Transverse colon (tissue), 4 donors: ENCODE data around the gene WDR86. TPM values are rescaled to one million over a fixed set of nuclear protein-coding genes. Genes with fewer than 3 reads are reported as not detected.

Experiments used
- DNase-seq: peaks from one replicate; pipeline ENCODE4 v3.0.0-alpha.2; 2019
- H3K27ac ChIP-seq, 4 donors: fragments of 200-600 bp; sonication (generic); 2 replicates each; pipeline ENCODE4 v1.5.1; 2016 to 2018; ENCODE audit warnings: inconsistent platforms in 4 of 4
- H3K27me3 ChIP-seq: fragments of 200-600 bp; sonication (generic); 2 replicates; pipeline ENCODE4 v1.5.1; 2017; ENCODE audit warnings: inconsistent platforms
- H3K36me3 ChIP-seq, 4 donors: fragments of 200-600 bp; sonication (generic); 2 replicates each; pipeline ENCODE4 v1.5.1; 2017 to 2019; ENCODE audit warnings: inconsistent platforms in 4 of 4
- H3K4me1 ChIP-seq, 4 donors: fragments of 200-600 bp; sonication (generic); 2 replicates each; pipeline ENCODE4 v1.5.1; 2017 to 2020; ENCODE audit warnings: inconsistent platforms in 4 of 4
- H3K4me3 ChIP-seq, 4 donors: fragments of 200-600 bp; sonication (generic); 1 replicate in 1 of 4; 2 replicates in 3 of 4; pipeline versions ENCODE4 v1.5.1 to v1.6.1; 2017 to 2019; ENCODE audit warnings: inconsistent platforms in 4 of 4
- H3K9me3 ChIP-seq, 2 donors: fragments of 200-600 bp; sonication (generic); 2 replicates each; pipeline ENCODE4 v1.5.1; 2017 to 2019; ENCODE audit warnings: inconsistent platforms in 2 of 2
- EP300 ChIP-seq: sonication (generic); formaldehyde crosslinking; IDR thresholded peaks from one replicate; pipeline ENCODE4 v1.6.1; 2017; ENCODE audit warnings: antibody characterized with exemption, low read depth
- POLR2A ChIP-seq: fragments of 450-650 bp; IDR thresholded peaks from one replicate; pipeline ENCODE4 v1.6.1; 2016; ENCODE audit warnings: antibody characterized with exemption, mild to moderate bottlenecking, moderate library complexity
- POLR2AphosphoS5 ChIP-seq, 3 donors: sonication (generic); formaldehyde crosslinking; IDR thresholded peaks; one replicate each; pipeline ENCODE4 v1.6.1; 2016; ENCODE audit warnings: antibody characterized with exemption in 3 of 3
- WGBS, 2 donors: methylation state at CpG; one replicate each; pipeline ENCODE4 v1.1.5; 2018; ENCODE audit warnings: low coverage in 1 of 2; 5-methylcytosine and 5-hydroxymethylcytosine counted together
- in situ Hi-C, 4 donors: fragments of 200-750 bp; cut with MboI; loops; one replicate each; pipeline versions ENCODE4 v1.15.0 to v1.15.1; 2017; ENCODE audit warnings: low sequenced_read_pairs in 3 of 4, low pct_ligation_motif_present in 1 of 4, low pct_unique_long_range_greater_than_20kb in 1 of 4
- intact Hi-C: fragments of 100-400 bp; cut with DNase I; formaldehyde crosslinking; loops from one replicate; pipeline ENCODE4 v1.15.1; 2023; ENCODE audit warnings: low total_unique reads
- total RNA-seq, 4 donors: library from RNA; depleted of rRNA; stranded (reverse); fragments of >200 nt; gene quantifications; one replicate each; pipeline ENCODE4 v1.1.0, GENCODE V29; 2016
- TF ChIP-seq, protein P1 (sequence below), 5 experiments: fragments of 200-600 bp in 3 of 5; fragments of 450-650 bp in 2 of 5; sonication (generic) in 3 of 5; IDR thresholded peaks; 1 replicate in 2 of 5; 2 replicates in 3 of 5; pipeline ENCODE4 v1.5.1; 2016 to 2017; ENCODE audit warnings: antibody characterized with exemption in 5 of 5, inconsistent platforms in 3 of 5, mild to moderate bottlenecking in 2 of 5, moderate library complexity in 1 of 5

Gene WDR86
- total RNA-seq, 4 donors from 2014 or later, result 2.8 to 33.3 (median 7.1) TPM

DNA sequence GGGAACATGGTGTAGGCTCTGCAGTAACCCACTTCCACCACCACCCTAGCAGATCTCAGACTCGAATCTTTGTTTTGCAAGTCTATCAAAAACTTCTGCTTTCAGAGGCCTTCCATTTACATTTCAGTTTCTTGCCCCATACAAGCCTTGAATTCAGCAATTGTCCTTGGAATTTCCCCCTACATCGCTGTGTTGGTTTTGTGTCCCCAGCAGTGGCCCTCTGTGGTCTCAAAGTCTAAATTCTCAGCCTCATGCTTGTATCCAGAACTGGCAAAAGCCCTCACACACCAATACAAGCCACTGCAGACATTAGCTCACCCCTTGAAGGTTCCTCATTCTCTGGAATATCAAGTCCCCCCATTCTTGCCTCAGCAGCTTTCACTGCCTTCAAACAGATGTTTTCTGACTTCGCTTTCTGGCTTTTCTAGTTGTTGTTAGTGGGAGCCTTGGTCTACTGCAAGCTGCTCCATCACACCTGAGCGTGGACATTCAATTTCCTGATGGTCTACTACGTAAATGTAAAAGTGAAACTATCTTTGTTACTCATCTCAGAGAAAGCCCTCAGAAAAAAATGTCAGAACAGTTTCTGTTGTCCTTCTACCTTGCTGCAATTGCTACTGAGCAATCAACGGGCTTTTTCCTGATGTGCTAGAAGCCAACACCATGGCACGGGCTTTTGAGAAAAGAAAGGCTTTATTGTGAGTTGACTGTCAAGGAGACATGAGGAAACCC lies 70.0 kb downstream of the WDR86 start:
- intact Hi-C loops (no loop called here), in situ Hi-C loops (no loop called here)
- TF ChIP-seq, protein P1, sequence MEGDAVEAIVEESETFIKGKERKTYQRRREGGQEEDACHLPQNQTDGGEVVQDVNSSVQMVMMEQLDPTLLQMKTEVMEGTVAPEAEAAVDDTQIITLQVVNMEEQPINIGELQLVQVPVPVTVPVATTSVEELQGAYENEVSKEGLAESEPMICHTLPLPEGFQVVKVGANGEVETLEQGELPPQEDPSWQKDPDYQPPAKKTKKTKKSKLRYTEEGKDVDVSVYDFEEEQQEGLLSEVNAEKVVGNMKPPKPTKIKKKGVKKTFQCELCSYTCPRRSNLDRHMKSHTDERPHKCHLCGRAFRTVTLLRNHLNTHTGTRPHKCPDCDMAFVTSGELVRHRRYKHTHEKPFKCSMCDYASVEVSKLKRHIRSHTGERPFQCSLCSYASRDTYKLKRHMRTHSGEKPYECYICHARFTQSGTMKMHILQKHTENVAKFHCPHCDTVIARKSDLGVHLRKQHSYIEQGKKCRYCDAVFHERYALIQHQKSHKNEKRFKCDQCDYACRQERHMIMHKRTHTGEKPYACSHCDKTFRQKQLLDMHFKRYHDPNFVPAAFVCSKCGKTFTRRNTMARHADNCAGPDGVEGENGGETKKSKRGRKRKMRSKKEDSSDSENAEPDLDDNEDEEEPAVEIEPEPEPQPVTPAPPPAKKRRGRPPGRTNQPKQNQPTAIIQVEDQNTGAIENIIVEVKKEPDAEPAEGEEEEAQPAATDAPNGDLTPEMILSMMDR (IDR thresholded peaks at IDR 0.05), result no peak
- TF ChIP-seq POLR2A (no peak), EP300 (no peak), POLR2AphosphoS5 (IDR thresholded peaks at IDR 0.05) (no peak)
- DNase-seq, result no peak
- 17 to 49% methylated on average over 1 to 7 of the region's 7 CpGs for WGBS, 2 donors
- H3K27me3 ChIP-seq, result no peaks in the 10 kb centered on the region
- no peak overlapping the region for H3K4me3 ChIP-seq
- H3K27ac ChIP-seq, result peak overlapping the region; percentile 35 to 61 (median 42)
- peaks cover 0 to 26% (median 12%) of the 10 kb centered on the region in 4 donors for H3K4me1 ChIP-seq
- H3K9me3 ChIP-seq, result no peaks in the 10 kb centered on the region
- no peaks in the 10 kb centered on the region for H3K36me3 ChIP-seq

DNA sequence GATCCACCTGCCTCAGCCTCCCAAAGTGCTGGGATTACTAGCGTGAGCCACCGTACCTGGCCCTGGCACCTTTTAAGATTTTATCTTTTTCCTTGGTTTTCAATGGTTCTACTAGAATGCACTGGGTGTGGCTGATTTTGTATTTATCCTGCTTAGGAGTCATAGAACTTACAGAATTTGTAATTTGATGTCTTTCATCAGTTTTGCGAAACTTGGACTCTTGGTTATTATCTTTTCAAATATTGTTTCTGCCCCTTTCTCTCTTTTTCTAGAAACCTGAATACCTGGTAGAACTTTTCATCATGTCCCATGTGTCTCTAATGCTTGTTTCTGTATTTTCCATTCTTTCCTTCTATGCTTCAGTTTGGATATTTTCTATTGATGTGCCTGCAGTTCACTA lies 71.0 kb downstream of the WDR86 start:
- no peak for DNase-seq
- Histone ChIP-seq H3K27me3 (no peaks in the 10 kb centered on the region), H3K27ac (no peak overlapping the region), H3K4me1 (peaks cover 0 to 26% (median 12%) of the 10 kb centered on the region in 4 donors), H3K9me3 (no peaks in the 10 kb centered on the region), H3K4me3 (no peak overlapping the region), H3K36me3 (no peaks in the 10 kb centered on the region)
- no peak for TF ChIP-seq POLR2A
- no peak for TF ChIP-seq POLR2AphosphoS5 (IDR thresholded peaks at IDR 0.05)
- TF ChIP-seq, protein P1 (IDR thresholded peaks at IDR 0.05), result no peak
- TF ChIP-seq EP300, result no peak
- in situ Hi-C loops (no loop called here), intact Hi-C loops (no loop called here)
- WGBS, 2 donors, result 96 to 97% methylated on average over 3 of the region's 3 CpGs

DNA sequence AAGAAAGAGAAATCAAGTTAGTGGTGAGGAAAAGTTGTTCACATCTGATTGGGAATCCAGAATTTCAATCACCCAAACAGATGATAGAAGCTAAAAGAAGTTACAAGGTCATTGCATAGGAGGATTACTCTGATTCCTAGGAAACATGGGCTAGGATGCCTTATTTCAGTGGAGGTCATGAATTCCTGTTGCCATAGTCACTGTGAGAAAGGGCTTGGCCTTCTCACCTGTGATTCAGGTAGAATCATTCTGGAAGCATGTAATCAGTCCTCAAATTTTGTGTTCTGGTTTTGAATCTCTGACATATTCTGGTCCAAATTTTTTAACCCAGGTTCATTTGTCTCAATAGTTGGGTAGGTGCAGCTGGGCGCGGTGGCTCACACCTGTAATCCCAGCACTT lies 72.5 kb downstream of the WDR86 start:
- no peak for DNase-seq
- Histone ChIP-seq H3K27ac (no peak overlapping the region), H3K9me3 (no peaks in the 10 kb centered on the region), H3K27me3 (no peaks in the 10 kb centered on the region), H3K4me1 (peaks cover 0 to 13% (median 2%) of the 10 kb centered on the region in 4 donors), H3K4me3 (no peak overlapping the region), H3K36me3 (no peaks in the 10 kb centered on the region)
- 96% methylated on average over 2 of the region's 2 CpGs; no CpG with 5 or more reads in 1 of the 2 donors for WGBS, 2 donors
- intact Hi-C loops (no loop called here), in situ Hi-C loops (no loop called here)
- no peak for TF ChIP-seq POLR2A
- TF ChIP-seq, protein P1 (IDR thresholded peaks at IDR 0.05), result no peak
- TF ChIP-seq POLR2AphosphoS5 (IDR thresholded peaks at IDR 0.05), result no peak
- no peak for TF ChIP-seq EP300

DNA sequence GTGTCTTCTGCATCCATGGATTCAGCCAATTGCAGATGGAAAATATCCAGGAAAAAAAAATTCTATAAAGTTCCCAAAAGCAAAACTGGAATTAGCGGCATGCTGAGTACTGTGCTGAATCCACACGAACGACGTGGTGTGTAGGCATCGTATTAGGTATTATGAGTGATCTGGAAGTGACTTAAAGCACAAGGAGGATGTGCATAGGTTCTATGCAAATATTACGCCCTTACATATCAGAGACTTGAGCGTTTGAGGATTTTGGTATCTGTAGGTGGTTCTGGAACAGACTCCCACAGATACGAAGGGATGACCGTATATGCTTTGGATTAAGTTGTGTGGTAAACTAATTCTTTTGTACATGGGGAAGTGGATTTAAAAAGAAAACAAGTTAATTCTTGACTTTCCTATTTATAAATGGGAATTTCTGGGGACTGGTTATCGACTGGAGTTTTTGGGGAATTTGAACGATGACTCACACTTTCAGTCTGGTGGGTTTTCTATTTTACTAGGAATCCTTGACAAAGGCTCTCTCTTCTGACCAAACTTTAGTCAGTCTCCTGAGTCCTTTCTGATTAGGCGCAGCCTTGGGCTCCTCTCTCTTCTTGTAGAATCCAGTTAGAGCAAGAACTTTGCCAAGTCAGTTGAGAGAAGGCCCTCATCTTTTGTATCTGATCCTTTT lies 73.7 kb downstream of the WDR86 start:
- TF ChIP-seq, protein P1 (IDR thresholded peaks at IDR 0.05), result no peak
- TF ChIP-seq EP300 (no peak), POLR2AphosphoS5 (IDR thresholded peaks at IDR 0.05) (no peak), POLR2A (no peak)
- in situ Hi-C loops, result no loop called here
- intact Hi-C loops, result no loop called here
- H3K27me3 ChIP-seq, result no peaks in the 10 kb centered on the region
- 73 to 80% methylated on average over 9 to 12 of the region's 12 CpGs for WGBS, 2 donors
- no peaks in the 10 kb centered on the region for H3K36me3 ChIP-seq
- DNase-seq, result no peak
- peaks cover 0 to 11% (median 1%) of the 10 kb centered on the region in 4 donors for H3K4me1 ChIP-seq
- H3K4me3 ChIP-seq, result no peak overlapping the region
- no peak overlapping the region for H3K27ac ChIP-seq
- H3K9me3 ChIP-seq, result no peaks in the 10 kb centered on the region
